CD14-positive monocyte (primary cell): ENCODE measurements around the gene ZYG11A. TPM values are rescaled to one million over a fixed set of nuclear protein-coding genes. Genes with fewer than 3 reads are reported as not detected.
A peak's percentile ranks its signal among the peaks of the same experiment; 100 is the strongest.

Experiments
- DNase-seq, 3 donors: peaks; one replicate each; pipeline ENCODE4 v3.0.0-alpha.2; 2011 to 2022
- H2AFZ ChIP-seq: 2 replicates; pipeline ENCODE4 v1.6.0; 2012; ENCODE audit warnings: mild to moderate bottlenecking, low read depth, low read length, inconsistent platforms; ENCODE audit not compliant: insufficient read depth, poor library complexity, severe bottlenecking
- H3K27ac ChIP-seq, 2 donors: 1 replicate in 1 of 2; 2 replicates in 1 of 2; pipeline ENCODE4 v1.5.1; 2012 to 2013; ENCODE audit warnings: low read length in 2 of 2, control low read depth in 1 of 2, inconsistent platforms in 1 of 2, low read depth in 1 of 2, mild to moderate bottlenecking in 1 of 2
- H3K27me3 ChIP-seq, 2 donors: one replicate each; pipeline versions ENCODE4 v1.6.0 to v1.6.1; 2011 to 2013; ENCODE audit warnings: low read length in 2 of 2; ENCODE audit not compliant: control insufficient read depth in 2 of 2, insufficient read depth in 2 of 2
- H3K36me3 ChIP-seq, 2 donors: replicated peaks in 1 of 2; 1 replicate in 1 of 2; 2 replicates in 1 of 2; pipeline versions ENCODE4 v1.5.1 to v1.6.1; 2012 to 2013; ENCODE audit warnings: low read length in 2 of 2, control low read depth in 1 of 2, inconsistent platforms in 1 of 2, mild to moderate bottlenecking in 1 of 2; ENCODE audit not compliant: insufficient read depth in 2 of 2, control insufficient read depth in 1 of 2
- H3K4me1 ChIP-seq, 2 donors: 1 replicate in 1 of 2; 2 replicates in 1 of 2; pipeline versions ENCODE4 v1.5.1 to v1.6.1; 2012 to 2013; ENCODE audit warnings: low read length in 2 of 2, control low read depth in 1 of 2, inconsistent platforms in 1 of 2, mild to moderate bottlenecking in 1 of 2, moderate library complexity in 1 of 2; ENCODE audit not compliant: insufficient read depth in 2 of 2, control insufficient read depth in 1 of 2
- H3K4me2 ChIP-seq: replicated peaks from 2 replicates; pipeline ENCODE3; 2012; ENCODE audit warnings: low read length, moderate library complexity, mild to moderate bottlenecking; ENCODE audit not compliant: poor library complexity, severe bottlenecking; ENCODE audit errors: extremely low read depth
- H3K4me3 ChIP-seq, 3 experiments: fragments of 200-600 bp in 1 of 3; sonication (generic) in 1 of 3; replicated peaks in 1 of 3; 1 replicate in 2 of 3; 2 replicates in 1 of 3; pipeline ENCODE4 v1.5.1; 2011 to 2013; ENCODE audit warnings: low read length in 3 of 3, mild to moderate bottlenecking in 3 of 3, control low read depth in 2 of 3, low read depth in 2 of 3, inconsistent platforms in 1 of 3, moderate library complexity in 1 of 3
- H3K79me2 ChIP-seq: 2 replicates; pipeline ENCODE4 v1.6.0; 2012; ENCODE audit warnings: mild to moderate bottlenecking, control low read depth, inconsistent platforms, low read length, moderate library complexity; ENCODE audit not compliant: insufficient read depth
- H3K9ac ChIP-seq: 2 replicates; pipeline ENCODE4 v1.6.0; 2017; ENCODE audit warnings: low read length, mild to moderate bottlenecking; ENCODE audit not compliant: insufficient read depth, poor library complexity, severe bottlenecking
- H3K9me3 ChIP-seq, 2 donors: replicated peaks in 1 of 2; 1 replicate in 1 of 2; 2 replicates in 1 of 2; pipeline versions ENCODE4 v1.5.1 to v1.6.1; 2012 to 2013; ENCODE audit warnings: low read length in 2 of 2, control low read depth in 1 of 2; ENCODE audit not compliant: control insufficient read depth in 1 of 2, insufficient read depth in 1 of 2
- H4K20me1 ChIP-seq: 2 replicates; pipeline ENCODE4 v1.6.0; 2012; ENCODE audit warnings: mild to moderate bottlenecking, low read length, control low read depth, moderate library complexity; ENCODE audit not compliant: insufficient read depth
- H3K27ac Mint-ChIP-seq, 7 donors: one replicate each; pipeline ENCODE4 v1.8.0; 2020; ENCODE audit warnings: mild to moderate bottlenecking in 7 of 7, mixed read lengths in 7 of 7, moderate library complexity in 6 of 7, inconsistent platforms in 2 of 7
- H3K27me3 Mint-ChIP-seq, 3 donors: one replicate each; pipeline ENCODE4 v1.8.0; 2021 to 2022; ENCODE audit warnings: low read depth in 3 of 3, mild to moderate bottlenecking in 3 of 3, mixed read lengths in 3 of 3, moderate library complexity in 3 of 3, inconsistent platforms in 1 of 3
- H3K36me3 Mint-ChIP-seq, 2 donors: one replicate each; pipeline ENCODE4 v1.8.0; 2020; ENCODE audit warnings: mixed read lengths in 2 of 2, inconsistent platforms in 1 of 2, mild to moderate bottlenecking in 1 of 2
- H3K4me1 Mint-ChIP-seq: one replicate; pipeline ENCODE4 v1.8.0; 2020; ENCODE audit warnings: mild to moderate bottlenecking, mixed read lengths
- H3K4me3 Mint-ChIP-seq, 2 donors: one replicate each; pipeline ENCODE4 v1.8.0; 2020; ENCODE audit warnings: mild to moderate bottlenecking in 2 of 2, mixed read lengths in 2 of 2, moderate library complexity in 1 of 2
- H3K9me3 Mint-ChIP-seq, 7 donors: one replicate each; pipeline ENCODE4 v1.8.0; 2020 to 2022; ENCODE audit warnings: mixed read lengths in 7 of 7, mild to moderate bottlenecking in 6 of 7, moderate library complexity in 6 of 7, inconsistent platforms in 2 of 7
- WGBS: methylation state at CpG from one replicate; pipeline ENCODE4 v1.1.5; 2013; ENCODE audit warnings: missing lambda C conversion rate; ENCODE audit not compliant: insufficient coverage; 5-methylcytosine and 5-hydroxymethylcytosine counted together
- intact Hi-C, 2 donors: fragments of 100-400 bp; cut with micrococcal nuclease; formaldehyde crosslinking; loops; one replicate each; pipeline versions ENCODE4 v1.15.0 to v1.15.1; 2023
- polyA plus RNA-seq, 3 donors: library from polyadenylated mRNA; depleted of rRNA in 1 of 3; unstranded in 2 of 3; stranded (reverse) in 1 of 3; fragments of 300-500 nt in 2 of 3; fragments of >200 nt in 1 of 3; fragmentation: Illumina TruSeq in 2 of 3; gene quantifications; 1 replicate in 2 of 3; 2 replicates in 1 of 3; pipeline ENCODE4 v1.2.3, GENCODE V29; 2012 to 2021
- TF ChIP-seq, protein P1 (sequence below): fragments of 200-600 bp; IDR thresholded peaks from one replicate; pipeline ENCODE4 v1.8.0; 2022; ENCODE audit warnings: antibody characterized with exemption, mild to moderate bottlenecking

The ZYG11A gene
- polyA plus RNA-seq, 3 donors, result not detected

DNA sequence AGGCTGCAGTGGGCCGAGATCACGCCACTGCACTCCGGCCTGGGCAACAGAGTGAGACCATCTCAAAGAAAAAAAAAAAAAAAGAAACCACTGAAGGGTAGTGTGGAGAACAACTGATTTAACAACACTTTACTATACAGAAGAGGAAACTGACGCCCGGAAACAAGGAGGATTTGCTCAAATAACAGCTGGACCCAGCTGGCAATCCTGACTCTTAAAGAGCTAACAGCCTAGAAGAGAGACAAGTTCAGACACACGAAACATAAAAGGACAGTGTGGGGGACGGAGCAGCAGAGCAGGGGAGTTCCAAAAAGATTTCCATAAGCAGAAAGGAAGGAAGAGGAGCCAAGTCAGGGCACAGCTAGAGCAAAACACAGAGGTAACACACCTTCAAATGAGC, 74.6 kb downstream of the ZYG11A start:
- H3K4me3 ChIP-seq, result no peak overlapping the region
- WGBS, result no CpG with 5 or more reads among the region's 7 CpGs
- Mint-ChIP-seq H3K4me3 (no peak overlapping the region), H3K9me3 (peaks cover 0 to 2% (median 0%) of the 10 kb centered on the region in 7 donors), H3K27me3 (peaks cover 1 to 19% (median 18%) of the 10 kb centered on the region in 3 donors), H3K4me1 (peaks cover 8% of the 10 kb centered on the region), H3K36me3 (no peaks in the 10 kb centered on the region), H3K27ac (peak overlapping the region in 1 of 7 donors; percentile 80)
- no peak overlapping the region for H3K9ac ChIP-seq
- intact Hi-C loops, result no loop called here
- H3K36me3 ChIP-seq, result no peaks in the 10 kb centered on the region
- no peaks in the 10 kb centered on the region for H3K9me3 ChIP-seq
- no peaks in the 10 kb centered on the region for H4K20me1 ChIP-seq
- H3K27me3 ChIP-seq, result peaks cover 0 to 21% of the 10 kb centered on the region in 2 donors
- no peaks in the 10 kb centered on the region for H3K79me2 ChIP-seq
- no peak overlapping the region for H3K27ac ChIP-seq
- no peak overlapping the region for H2AFZ ChIP-seq
- no peak overlapping the region for H3K4me2 ChIP-seq
- no peak for DNase-seq
- TF ChIP-seq, protein P1, sequence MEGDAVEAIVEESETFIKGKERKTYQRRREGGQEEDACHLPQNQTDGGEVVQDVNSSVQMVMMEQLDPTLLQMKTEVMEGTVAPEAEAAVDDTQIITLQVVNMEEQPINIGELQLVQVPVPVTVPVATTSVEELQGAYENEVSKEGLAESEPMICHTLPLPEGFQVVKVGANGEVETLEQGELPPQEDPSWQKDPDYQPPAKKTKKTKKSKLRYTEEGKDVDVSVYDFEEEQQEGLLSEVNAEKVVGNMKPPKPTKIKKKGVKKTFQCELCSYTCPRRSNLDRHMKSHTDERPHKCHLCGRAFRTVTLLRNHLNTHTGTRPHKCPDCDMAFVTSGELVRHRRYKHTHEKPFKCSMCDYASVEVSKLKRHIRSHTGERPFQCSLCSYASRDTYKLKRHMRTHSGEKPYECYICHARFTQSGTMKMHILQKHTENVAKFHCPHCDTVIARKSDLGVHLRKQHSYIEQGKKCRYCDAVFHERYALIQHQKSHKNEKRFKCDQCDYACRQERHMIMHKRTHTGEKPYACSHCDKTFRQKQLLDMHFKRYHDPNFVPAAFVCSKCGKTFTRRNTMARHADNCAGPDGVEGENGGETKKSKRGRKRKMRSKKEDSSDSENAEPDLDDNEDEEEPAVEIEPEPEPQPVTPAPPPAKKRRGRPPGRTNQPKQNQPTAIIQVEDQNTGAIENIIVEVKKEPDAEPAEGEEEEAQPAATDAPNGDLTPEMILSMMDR, result no peak
- peaks cover 11 to 13% of the 10 kb centered on the region in 2 donors for H3K4me1 ChIP-seq

DNA sequence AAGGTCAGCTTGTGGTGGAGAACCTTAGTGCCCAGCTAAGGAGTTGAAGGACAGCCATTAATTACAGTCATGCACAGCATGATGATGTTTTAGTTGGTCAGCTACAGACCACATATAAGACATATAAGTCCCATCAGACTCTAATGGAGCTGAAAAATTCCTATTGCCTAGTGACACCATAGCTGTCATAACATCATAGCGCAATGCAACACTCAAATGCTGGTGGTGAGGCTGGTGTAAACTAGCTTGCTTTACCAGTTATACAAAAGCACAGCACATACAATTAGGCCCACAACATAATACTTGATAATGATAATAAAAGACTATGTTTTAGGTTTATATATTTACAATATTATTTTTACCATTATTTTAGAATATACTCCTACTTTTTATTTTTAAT, 75.0 kb downstream of the ZYG11A start:
- Histone ChIP-seq H3K36me3 (no peaks in the 10 kb centered on the region), H4K20me1 (no peaks in the 10 kb centered on the region), H3K4me2 (no peak overlapping the region), H2AFZ (no peak overlapping the region), H3K4me3 (no peak overlapping the region), H3K9ac (no peak overlapping the region), H3K27ac (no peak overlapping the region), H3K9me3 (no peaks in the 10 kb centered on the region), H3K4me1 (peaks cover 11 to 13% of the 10 kb centered on the region in 2 donors), H3K27me3 (peaks cover 0 to 25% of the 10 kb centered on the region in 2 donors), H3K79me2 (no peaks in the 10 kb centered on the region)
- peaks cover 1 to 23% (median 21%) of the 10 kb centered on the region in 3 donors for H3K27me3 Mint-ChIP-seq
- H3K36me3 Mint-ChIP-seq, result no peaks in the 10 kb centered on the region
- no peak for DNase-seq
- H3K4me3 Mint-ChIP-seq, result no peak overlapping the region
- intact Hi-C loops, result no loop called here
- WGBS, result no CpG with 5 or more reads among the region's 1 CpG
- H3K27ac Mint-ChIP-seq, result no peak overlapping the region
- H3K9me3 Mint-ChIP-seq, result peaks cover 0 to 4% (median 0%) of the 10 kb centered on the region in 7 donors
- TF ChIP-seq, protein P1, result no peak
- H3K4me1 Mint-ChIP-seq, result peaks cover 8% of the 10 kb centered on the region
